Frontal cortex (tissue), 4 donors: ENCODE measurements around the gene SGCE. TPM values are rescaled to one million over a fixed set of nuclear protein-coding genes. Genes with fewer than 3 reads are reported as not detected.

Source experiments
- DNase-seq, 2 donors: peaks; one replicate each; pipeline ENCODE4 v3.0.0; 2012; ENCODE audit warnings: low spot score in 2 of 2
- FAIRE-seq: peaks from 2 replicates; lab custom pipeline; 2012; peaks lifted over from hg19 to GRCh38; lab: Jason Lieb, UNC
- total RNA-seq: library from RNA; depleted of rRNA; stranded (reverse); fragments of >200 nt; gene quantifications from one replicate; pipeline ENCODE4 v1.2.3, GENCODE V29; 2014
- donor health status: control.
- donor health status: control.
- donor health status: control.

The SGCE gene
- total RNA-seq, 1 donor from 2014 or later = 69.7 TPM

DNA sequence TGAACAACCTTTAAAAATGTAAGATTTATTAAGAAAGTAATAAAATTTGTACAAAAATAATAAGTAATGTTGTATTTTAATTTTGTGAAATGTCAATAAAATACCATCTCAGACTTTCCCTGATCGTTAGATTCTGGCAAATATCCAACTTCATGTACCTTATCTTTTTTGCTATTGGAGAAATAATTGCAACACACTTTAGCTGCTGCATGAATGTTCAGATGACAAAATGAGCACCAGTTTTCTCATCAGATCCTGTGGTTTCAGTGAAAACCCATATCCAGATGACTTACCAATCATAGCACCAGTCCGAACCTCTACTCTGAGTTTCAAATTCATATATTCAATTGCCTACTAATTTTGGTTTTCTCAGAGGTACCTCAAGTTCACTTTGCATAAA, 76.5 kb downstream of the SGCE start:
- no peak for DNase-seq
- FAIRE-seq = no peak

DNA sequence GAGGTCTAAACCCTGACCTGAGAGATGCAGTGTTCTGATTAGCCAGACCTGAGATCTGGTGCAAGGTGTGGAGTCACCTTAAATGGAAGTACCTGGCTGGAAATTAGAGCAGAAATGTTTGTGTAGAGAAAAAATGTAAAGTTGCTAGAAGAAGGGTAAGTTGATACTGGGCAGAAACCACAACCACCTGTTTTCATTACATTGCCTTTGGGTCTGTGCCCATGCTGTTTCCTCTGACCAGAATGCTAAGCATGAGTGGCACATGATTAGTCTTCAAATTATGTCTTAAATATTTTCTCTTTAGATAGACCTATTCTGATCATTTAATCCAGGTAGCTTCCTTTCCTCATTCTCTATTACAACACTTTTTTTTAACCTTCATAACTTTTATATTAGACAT, 77.3 kb downstream of the SGCE start:
- FAIRE-seq = no peak

DNA sequence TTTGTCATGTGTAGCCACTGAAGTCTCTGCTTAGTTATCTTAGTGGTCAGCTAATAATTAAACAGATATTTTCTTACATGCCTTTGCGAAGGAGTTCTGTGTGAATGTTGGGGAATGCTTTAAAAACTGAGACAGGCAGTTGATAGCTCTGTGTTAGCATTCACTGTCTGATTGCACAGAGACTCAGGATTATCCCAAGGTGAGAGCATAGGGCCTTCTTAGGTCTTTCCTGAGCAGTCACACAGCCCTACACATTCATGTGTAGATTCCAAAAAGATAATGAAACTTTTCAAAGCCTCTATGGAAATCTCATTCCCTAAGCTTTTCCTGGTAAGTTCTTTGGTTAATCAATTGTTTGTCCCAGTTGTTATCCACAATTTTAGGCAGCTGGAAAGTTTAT, 78.6 kb downstream of the SGCE start:
- no peak for FAIRE-seq
- no peak for DNase-seq

More for the DNA sequence above, 77.3 kb downstream of the SGCE start:
- DNase-seq = no peak

DNA sequence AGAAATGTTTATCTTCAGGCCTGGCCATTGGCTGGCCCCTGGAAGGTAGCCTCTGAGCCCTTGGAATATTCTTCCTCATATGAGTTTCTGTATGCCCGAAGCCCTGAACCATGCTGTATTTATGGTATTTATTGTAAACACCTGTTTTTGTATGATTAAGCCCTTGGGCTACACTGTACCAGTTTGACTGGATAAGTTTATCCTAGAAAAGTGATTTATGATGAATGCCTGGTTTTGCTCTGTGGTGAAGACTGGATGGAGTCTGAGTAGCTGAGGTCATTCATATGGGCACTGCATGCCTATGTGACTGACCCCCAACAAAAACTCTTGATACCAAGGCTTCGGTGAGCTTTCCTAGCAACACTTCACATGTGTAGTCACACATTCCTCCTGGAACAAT, 79.6 kb downstream of the SGCE start:
- no peak for FAIRE-seq
- DNase-seq = no peak

DNA sequence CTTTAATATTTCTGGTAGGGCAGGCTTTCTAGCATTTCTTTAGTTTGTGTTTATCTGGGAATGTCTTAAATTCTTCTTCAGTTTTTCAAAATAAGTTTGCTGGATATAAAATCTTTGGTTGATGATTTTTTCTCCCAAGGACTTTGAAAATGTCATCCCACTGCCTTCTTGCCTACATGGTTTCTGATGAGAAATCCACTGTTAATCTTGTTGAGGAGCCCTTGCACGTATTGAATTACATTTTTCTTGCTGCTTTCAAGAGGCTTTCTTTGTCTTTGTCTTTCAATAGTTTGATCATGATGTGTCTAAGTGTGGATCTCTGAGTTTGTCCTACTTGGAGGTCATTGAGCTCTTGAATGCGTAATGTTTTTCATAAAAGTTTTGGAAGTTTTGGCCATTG, 80.3 kb downstream of the SGCE start:
- no peak for FAIRE-seq

DNA sequence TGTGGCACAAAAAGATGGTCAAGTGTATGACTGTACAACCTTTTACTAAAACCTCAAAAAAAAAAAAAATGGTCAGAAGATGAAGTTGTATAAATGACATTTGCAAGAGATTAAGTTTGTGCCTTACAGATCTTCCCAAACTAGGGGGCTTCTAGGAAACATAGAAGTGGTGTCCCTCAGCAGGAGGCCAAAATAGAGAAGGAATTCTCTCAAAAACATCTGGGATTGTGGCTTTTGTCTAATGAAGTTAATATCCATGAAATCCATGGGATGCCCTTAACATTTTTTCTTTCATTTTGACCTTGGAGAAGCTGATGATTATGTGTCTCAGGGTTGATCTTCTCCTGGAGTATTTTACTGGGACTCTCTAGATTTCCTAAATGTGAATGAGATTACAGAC, 84.1 kb downstream of the SGCE start:
- DNase-seq (no peak), FAIRE-seq (no peak)

More for the DNA sequence above, 80.3 kb downstream of the SGCE start:
- no peak for DNase-seq

DNA sequence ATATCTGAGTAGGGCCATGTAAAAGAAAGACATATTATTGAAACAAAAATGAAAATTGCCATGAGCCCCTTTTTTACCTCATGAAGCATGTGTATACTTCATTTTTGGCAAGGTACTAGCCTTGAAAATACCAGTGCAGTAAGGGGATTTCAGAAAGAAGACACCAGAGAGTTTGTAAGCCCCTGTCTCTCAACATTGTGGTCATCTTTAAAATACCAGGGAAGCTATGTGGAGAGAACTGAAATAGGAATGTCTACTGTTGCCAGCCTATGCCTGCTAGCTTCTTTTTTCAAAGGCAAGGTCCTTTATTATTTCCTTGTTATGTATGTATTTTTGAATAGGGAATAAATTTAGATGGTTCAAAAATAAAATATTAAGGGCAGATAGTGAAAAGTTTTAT, 88.5 kb downstream of the SGCE start:
- DNase-seq (no peak), FAIRE-seq (no peak)

DNA sequence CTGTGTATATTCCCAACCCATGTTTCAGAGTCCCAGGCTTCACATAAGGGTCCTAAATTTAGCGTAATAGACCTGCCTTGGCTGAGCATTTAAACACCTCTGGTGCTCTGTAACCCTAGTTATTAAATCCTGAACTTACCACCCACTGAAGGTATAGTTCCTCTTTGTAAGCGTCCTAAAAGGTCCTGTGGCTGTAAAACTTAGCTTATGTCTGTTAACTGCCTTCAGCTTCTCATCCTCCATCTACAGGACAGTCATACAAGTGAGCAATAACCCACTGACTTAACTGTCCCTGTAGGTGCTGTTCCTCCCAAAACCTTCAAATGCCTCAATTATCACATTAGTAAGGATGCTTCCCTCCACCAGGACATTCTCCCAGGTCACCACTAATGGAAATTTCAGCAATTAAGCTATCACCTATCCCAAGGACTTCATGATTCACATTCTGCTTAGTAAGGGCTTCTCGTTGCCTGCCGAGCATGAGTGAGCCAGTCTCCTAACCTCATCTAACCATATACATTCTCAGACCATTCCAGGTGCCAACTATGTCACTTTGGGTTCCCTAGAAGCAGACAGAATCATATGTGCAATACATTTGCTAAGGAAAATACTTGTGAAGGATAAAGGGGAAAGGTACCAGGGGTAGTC, 90.6 kb downstream of the SGCE start:
- DNase-seq (no peak), FAIRE-seq (no peak)

DNA sequence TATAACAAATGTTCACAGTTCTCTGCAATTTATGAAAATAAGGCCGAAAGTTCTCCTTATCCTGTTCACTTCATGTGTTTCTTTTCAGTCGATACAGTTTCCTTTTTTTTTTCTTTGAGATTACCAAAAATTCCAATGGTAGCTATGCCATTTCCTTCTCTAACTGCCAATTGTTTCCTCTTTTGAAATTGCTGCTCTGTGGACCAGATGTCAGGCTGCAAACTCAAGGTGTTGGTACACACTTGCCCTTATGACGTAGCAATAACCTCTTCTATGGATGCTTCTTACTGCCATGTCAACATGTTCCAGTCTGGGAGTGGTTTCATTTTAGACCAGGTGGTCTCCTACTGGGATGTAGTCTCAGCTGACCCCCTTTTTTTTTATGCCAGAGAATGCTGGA, 93.4 kb downstream of the SGCE start:
- no peak for DNase-seq
- FAIRE-seq = no peak

DNA sequence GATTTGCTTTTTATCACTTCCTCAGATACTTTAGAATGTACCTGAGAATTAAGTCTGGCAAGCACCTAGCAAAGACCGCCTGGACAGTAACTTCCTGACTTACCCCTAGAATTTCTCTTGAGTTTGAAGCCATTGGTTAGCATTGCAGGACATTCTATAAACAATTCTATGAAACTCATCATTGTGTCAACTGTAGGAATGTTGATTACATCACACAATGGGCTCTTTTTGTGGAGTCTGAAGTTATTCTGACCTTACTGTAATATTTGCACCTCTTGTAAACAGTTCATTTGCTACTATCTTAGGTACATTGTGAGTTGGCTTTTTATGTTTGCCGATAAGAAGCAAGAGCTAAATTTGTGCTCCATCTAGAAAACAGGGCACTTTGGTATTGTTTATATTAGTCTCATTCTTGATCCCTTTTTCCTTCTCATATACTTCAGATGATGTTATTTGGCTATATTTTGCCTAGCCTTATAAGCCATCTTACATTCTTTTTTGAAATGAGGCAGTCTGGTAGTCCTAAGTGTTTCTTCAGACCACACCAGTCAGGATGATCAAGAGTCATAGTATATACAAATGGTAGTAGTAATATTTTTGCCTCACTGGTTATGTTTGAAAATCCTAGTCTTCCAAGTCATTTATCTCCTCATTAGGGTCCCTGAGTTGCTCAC, 94.0 kb downstream of the SGCE start:
- FAIRE-seq (no peak), DNase-seq (no peak)

DNA sequence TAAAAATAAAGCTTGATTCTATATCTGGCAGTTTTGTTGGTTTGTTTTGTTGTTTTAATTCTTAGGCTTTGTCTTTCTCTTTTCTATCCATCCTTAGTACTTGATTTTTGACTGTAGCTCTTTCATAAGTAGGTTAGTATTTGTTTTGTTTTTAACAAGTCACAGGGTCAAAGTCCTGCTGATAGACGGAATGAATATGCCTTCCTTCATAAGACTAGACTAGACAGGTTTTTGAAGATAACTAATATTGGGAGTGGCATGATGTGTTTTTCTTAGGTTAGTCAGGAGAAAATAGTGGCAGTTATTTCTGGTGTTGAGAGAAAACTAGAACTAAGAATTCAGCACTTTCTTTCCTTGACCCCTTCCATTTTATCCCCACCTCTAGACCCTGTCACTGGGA, 96.0 kb downstream of the SGCE start:
- FAIRE-seq (no peak), DNase-seq (no peak)

DNA sequence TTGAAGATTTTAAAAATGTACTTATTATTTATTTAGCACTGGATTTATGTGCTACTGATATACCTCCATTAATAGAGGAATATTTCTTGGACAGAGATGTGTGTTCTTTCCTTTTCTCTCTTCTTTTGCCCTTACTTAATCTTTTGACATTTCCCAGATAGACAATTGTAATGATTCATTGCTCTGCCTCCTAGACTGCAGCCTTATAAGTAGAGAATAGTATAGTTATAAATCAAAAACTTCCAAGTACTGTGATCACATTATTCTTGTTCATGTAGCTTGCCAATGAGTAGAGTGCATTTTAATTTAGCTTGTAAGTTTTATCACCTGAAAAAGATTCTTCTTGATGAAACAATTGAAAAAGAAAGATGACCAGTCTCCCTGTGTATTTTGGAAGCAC, 98.7 kb downstream of the SGCE start:
- no peak for FAIRE-seq
- DNase-seq = no peak

DNA sequence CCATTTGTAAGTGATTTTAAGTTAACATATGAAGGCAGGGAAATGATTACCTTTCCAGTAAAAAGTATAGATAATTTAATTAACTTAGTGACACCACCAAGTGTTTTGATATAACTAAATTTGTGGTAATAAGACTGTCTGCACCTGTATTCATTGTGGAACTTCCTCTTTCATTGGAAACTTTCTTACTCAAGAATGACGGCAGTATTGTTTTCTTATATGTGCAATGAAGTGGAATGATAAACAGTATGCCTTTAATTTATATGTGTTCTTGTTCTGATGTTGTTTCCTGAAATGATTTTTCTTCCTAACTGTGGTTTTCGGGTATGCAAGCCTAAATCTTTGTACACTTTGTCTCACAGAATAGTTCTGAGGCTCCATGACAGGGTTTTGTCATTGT, 99.9 kb downstream of the SGCE start:
- FAIRE-seq (no peak), DNase-seq (no peak)

DNA sequence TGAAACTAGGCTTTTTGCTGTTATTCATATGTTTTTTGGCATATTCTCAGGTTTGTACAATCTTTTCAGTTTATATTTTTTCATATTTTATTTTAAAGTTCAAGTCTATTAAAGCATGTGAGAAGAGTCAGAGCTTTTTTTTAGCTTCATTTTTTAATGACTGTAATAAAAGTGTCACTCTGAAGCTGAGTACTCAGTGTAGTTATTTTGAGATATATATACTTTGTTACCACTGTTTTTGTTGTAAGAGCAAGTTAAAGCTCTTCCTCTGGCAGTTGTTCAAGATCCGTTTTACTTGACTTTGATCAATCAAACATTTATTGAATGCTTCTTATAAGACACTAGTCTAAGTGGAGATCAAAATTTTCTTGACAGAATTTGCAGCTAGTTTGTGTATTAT, 108.8 kb downstream of the SGCE start:
- no peak for FAIRE-seq
- no peak for DNase-seq

DNA sequence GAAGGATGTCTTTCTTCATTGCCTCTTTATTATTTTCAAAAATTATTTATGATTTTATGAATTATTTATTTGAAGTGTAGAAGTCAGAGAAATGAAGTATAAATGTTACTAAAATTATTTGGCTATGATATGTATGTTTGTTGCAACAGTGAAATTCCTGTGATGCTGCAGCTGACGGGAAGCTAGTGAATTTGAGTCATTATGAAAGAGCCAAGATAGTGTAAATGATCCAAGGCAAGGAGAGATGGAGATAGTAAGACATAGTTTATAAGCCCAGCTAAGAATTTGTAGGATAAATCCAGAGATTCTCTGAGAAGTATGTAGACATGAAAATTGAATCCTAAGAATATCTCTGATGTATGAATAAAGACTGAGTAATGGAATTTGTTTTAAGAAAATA, 115.5 kb downstream of the SGCE start:
- FAIRE-seq (peak; percentile 57), DNase-seq (no peak)

Other genes with a start within 250 kb of the SGCE start
- gene CASD1, start 146.3 kb downstream of the SGCE start, total RNA-seq = 110 TPM